Fibroblast of the aortic adventitia (primary cell): Measurements from ENCODE around the gene PCDHGA6. TPM values are rescaled to one million over a fixed set of nuclear protein-coding genes. Genes with fewer than 3 reads are reported as not detected.
A peak's percentile ranks its signal among the peaks of the same experiment; 100 is the strongest.
"Not testable (repeated sequence)": the region's sequence is repeated elsewhere in the genome, so short reads cannot be mapped to it uniquely, and the experiment has no call there.

Experiments used
- DNase-seq: peaks from one replicate; pipeline ENCODE4 v3.0.0-alpha.2; 2010; ENCODE audit warnings: low read depth
- H3K4me3 ChIP-seq: 2 replicates; pipeline ENCODE4 v1.5.1; 2011; ENCODE audit warnings: low read depth, mild to moderate bottlenecking, control low read depth, low read length, moderate library complexity
- CTCF ChIP-seq: IDR thresholded peaks from 2 replicates; pipeline ENCODE4 v1.5.1; 2011; ENCODE audit warnings: mild to moderate bottlenecking, low read length, control low read depth, inconsistent platforms; ENCODE audit not compliant: insufficient read depth
- total RNA-seq: library from RNA; depleted of rRNA; stranded (reverse); fragments of >200 nt; gene quantifications from 2 replicates; pipeline ENCODE4 v1.2.3, GENCODE V29; 2012; ENCODE audit warnings: low replicate concordance

Gene PCDHGA6
- total RNA-seq, 1 donor, result 7.4 TPM

- H3K4me3 ChIP-seq, result no peak overlapping the region
- no peak for DNase-seq
- TF ChIP-seq CTCF, result no peak
Observed at GRCh38 chr5:141389153-141390042, 15.7 kb downstream of the PCDHGA6 start.

DNA sequence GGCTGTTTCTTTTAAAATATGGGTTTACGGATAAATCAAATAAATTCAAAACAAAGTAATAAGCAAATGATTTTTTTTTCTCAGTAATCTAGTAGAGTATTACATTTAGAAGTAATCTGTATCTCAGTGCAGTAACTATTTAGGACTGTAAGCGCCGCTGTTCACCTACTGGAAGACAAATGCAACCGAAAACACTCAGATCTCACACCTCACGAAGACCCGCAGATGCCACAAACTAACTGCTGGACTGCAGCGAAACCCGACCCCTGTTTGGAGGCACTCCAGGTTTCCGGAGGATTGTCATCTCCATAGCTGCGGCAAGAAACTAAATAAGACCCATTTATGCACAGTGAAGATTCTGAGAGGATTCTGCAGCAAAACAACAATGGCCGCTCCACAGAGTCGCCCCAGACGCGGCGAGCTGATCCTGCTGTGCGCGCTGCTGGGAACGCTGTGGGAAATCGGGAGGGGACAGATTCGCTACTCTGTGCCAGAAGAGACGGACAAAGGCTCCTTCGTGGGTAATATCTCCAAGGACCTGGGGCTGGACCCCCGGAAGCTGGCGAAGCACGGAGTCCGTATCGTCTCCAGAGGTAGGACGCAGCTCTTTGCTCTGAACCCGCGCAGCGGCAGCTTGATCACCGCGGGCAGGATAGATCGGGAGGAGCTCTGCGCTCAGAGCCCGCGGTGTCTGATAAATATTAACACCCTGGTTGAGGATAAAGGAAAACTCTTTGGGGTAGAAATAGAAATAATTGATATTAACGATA lies 18.9 kb downstream of the PCDHGA6 start, which contains the start of gene PCDHGA8:
Gene PCDHGA8, plus strand, starts transcription at position 205 of the 770 bp plus-strand sequence. Its CDS starts 181 bp downstream, at position 386.
- TF ChIP-seq CTCF, result peak; percentile 27
- H3K4me3 ChIP-seq, result peak within 1 kb of the TSS; percentile 1
- DNase-seq, result peak; percentile 30

GRCh38 chr5:141393267-141393666 lies 19.6 kb downstream of the PCDHGA6 start:
- H3K4me3 ChIP-seq, result no peak overlapping the region
- DNase-seq, result no peak
- no peak for TF ChIP-seq CTCF

- H3K4me3 ChIP-seq, DNase-seq: not testable (repeated sequence)
Observed at GRCh38 chr5:141394401-141395187, 20.9 kb downstream of the PCDHGA6 start.

DNA sequence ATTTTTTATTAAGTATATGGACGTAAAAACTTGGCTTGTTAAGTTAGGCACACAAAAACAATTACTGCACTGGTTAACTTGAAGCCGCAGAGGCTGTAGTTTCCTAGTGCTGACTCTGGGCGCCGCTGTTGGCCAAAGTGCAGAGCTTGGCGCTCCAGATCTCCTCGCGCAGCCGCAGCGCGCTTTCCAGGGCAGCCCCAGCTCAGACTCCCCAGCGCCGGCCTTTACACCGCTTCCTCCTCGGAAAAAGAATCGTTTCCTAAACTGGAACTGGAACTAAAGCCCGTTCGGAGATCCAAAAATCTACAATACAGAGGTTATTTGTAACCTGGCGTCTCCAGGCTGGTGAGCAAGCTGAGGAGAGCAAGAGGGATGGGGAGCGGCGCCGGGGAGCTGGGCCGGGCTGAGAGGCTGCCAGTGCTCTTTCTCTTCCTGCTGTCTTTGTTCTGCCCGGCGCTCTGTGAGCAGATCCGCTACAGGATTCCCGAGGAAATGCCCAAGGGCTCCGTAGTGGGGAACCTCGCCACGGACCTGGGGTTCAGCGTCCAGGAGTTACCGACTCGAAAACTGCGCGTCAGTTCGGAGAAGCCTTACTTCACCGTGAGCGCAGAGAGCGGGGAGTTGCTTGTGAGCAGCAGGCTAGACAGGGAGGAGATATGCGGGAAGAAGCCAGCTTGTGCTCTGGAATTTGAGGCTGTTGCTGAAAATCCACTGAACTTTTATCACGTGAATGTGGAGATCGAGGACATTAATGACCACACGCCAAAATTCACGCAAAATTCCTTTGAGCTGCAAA lies 24.3 kb downstream of the PCDHGA6 start, which contains the start of gene PCDHGB5:
Gene PCDHGB5, plus strand, starts transcription at position 192 of the 796 bp plus-strand sequence. Its CDS starts 181 bp downstream, at position 373.
- DNase-seq, result peak; percentile 71
- peak; percentile 67 for TF ChIP-seq CTCF
- H3K4me3 ChIP-seq, result peak within 1 kb of the TSS; percentile 62

GRCh38 chr5:141398608-141399007 lies 24.9 kb downstream of the PCDHGA6 start:
- DNase-seq, result no peak
- H3K4me3 ChIP-seq, result peak overlapping the region; percentile 27
- no peak for TF ChIP-seq CTCF
